Hippocampal formation (tissue), 2 donors: ENCODE results near the gene PAN3.

Experiments
- DNase-seq, 2 donors: peaks; one replicate each; lab custom pipeline; 2025; lab: John Stamatoyannopoulos, UW

Gene PAN3

GRCh38 chr13:28337166-28338005, 199.0 kb downstream of the PAN3 start:
- DNase-seq: no peak

GRCh38 chr13:28338006-28338574, 199.7 kb downstream of the PAN3 start:
- DNase-seq: no peak

GRCh38 chr13:28338742-28339141, 200.4 kb downstream of the PAN3 start:
- no peak for DNase-seq

- no peak for DNase-seq
These were observed 201.1 kb downstream of the PAN3 start for GRCh38 chr13:28339419-28339818.

GRCh38 chr13:28340272-28340793, 202.0 kb downstream of the PAN3 start:
- DNase-seq: no peak

- DNase-seq: no peak
These were observed 203.9 kb downstream of the PAN3 start for GRCh38 chr13:28342251-28342650.

GRCh38 chr13:28344163-28344562, 205.8 kb downstream of the PAN3 start:
- no peak for DNase-seq
